Measurements from ENCODE around the gene FOXO3.

FOXO3 gene

DNA sequence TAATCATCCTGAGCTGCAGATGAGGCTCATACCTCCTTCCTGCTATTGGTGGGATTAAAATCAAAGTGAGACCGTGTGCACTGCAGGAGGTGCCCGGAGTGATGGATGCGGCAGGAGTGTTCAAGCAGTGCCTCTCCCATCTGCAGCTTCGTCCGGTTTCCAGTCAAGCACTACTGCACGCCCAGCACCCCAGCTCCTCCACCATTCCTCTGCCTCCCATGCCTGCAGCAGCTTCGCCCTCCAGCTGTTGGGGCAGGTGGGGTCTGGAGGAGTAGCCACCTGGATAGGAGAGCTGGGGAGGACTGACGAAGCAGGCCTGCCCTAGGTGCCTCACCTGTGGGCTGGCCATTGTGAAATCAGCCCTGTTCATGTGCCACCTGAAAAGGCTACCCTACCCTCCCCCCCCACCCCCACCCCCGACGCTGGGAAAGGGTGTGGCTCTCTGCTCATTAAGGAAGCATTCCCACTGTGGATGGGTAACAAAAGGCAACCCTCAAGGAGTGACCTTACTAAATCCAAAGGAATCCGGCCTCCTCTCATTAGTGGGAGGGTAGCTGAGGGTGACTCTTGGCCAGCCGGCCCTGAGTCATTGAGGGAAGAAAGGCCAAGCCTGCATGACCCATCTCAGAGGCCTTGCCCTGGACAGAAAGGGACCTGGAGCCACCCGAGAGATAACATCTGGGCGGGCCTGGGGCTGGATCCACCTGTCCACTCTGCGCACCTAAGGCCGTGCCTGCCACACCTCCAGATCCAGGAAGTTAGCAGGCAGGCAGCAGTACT lies 171.6 kb downstream of the FOXO3 start:
- TF ChIP-seq, protein P1, sequence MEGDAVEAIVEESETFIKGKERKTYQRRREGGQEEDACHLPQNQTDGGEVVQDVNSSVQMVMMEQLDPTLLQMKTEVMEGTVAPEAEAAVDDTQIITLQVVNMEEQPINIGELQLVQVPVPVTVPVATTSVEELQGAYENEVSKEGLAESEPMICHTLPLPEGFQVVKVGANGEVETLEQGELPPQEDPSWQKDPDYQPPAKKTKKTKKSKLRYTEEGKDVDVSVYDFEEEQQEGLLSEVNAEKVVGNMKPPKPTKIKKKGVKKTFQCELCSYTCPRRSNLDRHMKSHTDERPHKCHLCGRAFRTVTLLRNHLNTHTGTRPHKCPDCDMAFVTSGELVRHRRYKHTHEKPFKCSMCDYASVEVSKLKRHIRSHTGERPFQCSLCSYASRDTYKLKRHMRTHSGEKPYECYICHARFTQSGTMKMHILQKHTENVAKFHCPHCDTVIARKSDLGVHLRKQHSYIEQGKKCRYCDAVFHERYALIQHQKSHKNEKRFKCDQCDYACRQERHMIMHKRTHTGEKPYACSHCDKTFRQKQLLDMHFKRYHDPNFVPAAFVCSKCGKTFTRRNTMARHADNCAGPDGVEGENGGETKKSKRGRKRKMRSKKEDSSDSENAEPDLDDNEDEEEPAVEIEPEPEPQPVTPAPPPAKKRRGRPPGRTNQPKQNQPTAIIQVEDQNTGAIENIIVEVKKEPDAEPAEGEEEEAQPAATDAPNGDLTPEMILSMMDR (IDR thresholded peaks at IDR 0.05; ENCODE audit: insufficient read depth, low read depth, low read length, missing control alignments): no peak
- peak; percentile 79 for DNase-seq (ENCODE audit: low read depth)
- H3K4me3 ChIP-seq (ENCODE audit: low read length): no peak overlapping the region

DNA sequence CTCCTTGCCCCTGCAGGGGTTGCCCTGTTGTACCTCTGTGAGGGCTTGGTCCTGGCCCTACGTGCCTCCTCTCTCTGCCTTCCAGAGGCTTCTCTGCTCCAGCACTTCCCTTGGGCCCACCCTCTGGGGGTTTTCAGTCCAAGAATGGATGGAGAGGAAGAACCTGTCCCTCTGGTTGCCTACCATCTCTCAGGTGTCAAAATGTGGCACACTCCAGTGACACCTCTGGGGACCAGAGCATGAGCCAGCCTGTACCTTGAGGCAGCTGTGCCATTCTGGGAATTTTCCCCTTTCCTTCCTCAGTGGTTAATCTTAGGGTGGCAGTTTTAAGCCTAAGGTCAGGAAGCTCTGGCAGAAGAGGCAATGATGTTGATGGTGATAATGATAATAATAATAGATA lies 172.3 kb downstream of the FOXO3 start:
- no peak for DNase-seq (ENCODE audit: low read depth)
- TF ChIP-seq, protein P1 (IDR thresholded peaks at IDR 0.05; ENCODE audit: insufficient read depth, low read depth, low read length, missing control alignments): no peak
- no peak overlapping the region for H3K4me3 ChIP-seq (ENCODE audit: low read length)

- TF ChIP-seq, protein P1 (IDR thresholded peaks at IDR 0.05; ENCODE audit: insufficient read depth, low read depth, low read length, missing control alignments): no peak
- no peak for DNase-seq (ENCODE audit: low read depth)
- no peak overlapping the region for H3K4me3 ChIP-seq (ENCODE audit: low read length)
Measured at GRCh38 chr6:108733706-108734265, 173.1 kb downstream of the FOXO3 start.
